NCI-H524 (cell line): ENCODE results near the gene KLHL36.
A peak's percentile ranks its signal among the peaks of the same experiment; 100 is the strongest.

Experiments used
- DNase-seq, 2 experiments: peaks; one replicate each; lab custom pipeline; 2025; lab: John Stamatoyannopoulos, UW

KLHL36 gene

DNA sequence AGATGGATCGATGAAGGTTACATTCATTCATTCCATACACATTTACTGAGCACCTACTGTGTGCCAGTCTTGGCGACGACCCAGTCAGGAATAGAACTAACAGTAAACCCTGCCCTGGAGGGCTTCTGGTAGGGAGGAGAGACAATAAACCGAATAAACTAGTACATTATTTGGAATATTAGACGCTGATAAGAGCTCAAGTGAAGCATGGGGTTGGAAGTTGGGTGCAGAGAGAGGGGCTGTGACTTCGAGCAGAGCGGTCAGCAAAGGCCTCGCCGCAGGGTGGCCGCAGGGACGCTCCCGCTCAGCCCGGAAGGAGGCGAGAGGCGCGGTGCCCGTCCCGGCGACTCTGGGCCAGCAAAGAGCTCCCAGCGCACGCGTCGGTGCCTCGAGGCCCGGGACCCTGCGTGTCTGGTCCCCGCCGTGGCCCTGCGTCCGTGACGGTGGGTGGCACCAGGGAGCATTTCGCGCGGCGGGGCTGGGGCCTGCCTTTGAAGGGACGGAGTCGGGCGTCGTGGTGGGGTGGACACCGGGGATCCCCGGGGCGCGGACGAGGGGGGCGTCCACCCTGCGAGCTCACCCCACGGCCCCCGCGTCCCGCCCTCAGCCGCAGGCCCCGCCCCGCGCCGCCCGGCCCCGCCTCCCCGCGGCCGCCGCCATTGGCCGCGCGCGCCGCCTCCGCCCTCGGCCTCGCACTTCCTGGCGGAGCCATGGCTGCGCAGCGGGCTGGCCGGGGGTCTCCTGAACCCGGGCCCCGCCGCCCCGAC lies at the start of gene KLHL36:
TSS of gene KLHL36 (plus strand) at position 684 of the 767 bp plus-strand sequence. CDS start 2,357 bp downstream, outside the sequence.
- DNase-seq = no peak

DNA sequence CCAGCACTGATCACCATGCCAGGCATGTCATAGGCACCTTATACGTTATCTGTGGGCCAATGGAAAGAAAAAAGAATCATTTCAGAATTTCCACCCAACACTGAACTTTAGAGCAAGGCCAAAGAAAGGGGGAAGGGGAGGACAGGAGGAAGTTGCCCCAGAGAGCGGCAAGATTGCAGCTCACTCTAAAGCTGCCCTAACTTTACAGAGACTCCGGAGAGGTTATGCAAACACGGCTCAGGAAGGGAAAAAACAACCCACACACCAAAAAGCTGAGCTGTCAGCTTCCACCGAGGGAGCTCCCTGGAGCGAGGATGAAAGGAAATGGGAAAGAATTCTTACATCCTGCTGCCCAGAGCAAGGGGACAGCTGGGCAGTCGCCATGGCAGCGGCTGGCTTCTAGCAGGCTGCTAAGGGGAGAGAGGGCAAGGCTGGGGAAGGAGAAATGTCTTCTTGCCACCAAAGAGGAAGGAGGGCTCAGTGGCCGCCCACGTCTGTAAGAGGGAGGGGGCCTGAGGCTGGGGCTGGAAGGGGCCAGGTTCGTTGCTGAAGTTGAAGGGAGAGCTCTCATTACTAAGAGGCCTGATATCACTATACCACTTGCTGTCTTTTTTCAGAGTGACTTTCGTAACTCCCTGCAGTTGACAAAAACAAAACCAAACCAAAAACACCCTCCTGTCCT lies 48.6 kb upstream of the KLHL36 start:
- peak; percentile 35 to 74 for DNase-seq

DNA sequence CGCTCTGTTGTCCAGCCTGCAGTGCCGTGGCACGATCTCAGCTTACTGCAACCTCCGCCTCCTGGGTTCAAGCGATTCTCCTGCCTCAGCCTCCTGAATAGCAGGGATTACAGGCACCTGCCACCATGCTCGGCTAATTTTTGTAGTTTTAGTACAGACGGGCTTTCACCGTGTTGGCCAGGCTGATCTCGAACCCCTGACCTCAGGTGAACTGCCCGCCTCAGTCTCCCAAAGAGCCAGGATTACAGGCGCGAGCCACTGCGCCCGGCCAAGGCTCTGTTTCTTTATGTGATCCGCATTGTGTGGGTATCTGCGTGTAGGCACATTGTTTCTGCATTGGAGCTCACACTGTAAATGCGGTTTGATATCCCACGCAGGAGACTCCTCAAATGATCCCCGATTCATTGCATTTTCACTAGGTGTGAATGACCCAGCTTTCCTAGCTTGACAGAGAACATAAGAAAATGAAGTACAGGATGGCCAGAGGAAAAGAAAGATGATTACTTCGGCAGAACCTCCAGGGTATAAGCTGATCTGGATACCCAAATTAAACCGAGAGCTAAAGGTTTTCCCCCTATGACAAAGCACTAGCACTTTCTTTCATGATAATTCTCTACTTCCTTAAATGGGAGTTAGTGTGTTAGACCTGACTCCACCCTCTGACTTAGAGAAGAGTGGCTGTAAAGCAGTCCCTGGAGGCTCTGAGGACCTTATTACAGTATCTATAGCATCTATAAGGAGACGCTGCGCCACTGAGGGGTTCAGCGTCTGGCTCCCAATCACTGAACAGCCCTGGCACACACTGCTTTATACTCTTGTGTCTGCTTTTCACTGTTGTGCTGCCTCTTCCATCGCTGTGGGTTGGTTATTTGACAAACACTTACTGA lies 47.7 kb upstream of the KLHL36 start:
- DNase-seq = peak in 1 of 2 experiments; percentile 36

DNA sequence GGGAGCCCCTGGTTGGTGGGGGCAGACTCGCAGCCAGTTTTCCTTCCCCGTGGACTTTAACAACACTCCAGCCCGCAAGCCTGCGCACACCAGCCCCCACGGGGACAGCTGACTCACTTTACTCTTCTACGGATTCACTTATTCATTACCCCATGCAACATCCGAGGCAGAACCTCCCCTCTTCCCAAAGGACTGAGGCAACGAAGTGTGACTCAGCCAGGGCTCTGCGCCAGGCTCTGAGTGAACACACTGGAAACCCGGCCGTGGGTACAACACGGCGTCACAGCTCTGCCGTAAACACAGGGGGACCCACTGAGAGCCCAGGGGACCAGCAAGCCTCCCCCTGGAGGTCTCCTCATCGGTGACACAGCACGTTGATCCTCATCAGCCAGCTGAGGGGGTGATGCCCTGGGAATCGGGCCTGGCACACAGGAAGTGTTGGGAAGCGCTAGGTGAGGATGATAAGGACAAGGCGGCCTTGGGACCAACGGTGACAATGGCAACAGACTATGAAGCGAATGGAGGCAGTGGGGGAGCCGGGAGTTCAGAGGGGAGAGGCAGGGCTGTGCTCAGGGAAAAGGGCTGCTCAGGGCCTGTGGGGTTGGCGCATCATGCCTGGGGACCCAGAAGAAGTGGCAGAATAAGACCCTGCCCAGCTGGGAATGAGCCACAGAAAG lies 45.0 kb upstream of the KLHL36 start:
- DNase-seq = no peak

DNA sequence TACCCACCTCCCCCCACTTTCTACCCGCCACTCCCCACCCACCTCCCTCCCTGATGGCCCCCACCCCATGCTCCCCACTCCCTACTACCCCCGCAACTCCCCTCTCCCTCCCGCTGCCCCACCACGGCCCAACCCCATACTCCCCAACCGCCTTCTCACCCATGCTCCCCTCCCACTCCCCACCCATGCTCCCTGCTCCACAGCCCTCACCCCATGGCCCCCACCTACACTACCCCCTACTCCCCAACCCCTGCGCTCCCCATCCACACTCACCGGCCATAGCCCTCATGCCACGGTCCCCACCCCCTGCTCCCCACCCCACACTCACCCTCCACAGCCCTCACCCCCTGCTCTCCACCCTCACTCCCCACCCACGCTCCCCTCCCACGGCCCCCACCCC lies 44.4 kb upstream of the KLHL36 start:
- DNase-seq = no peak

DNA sequence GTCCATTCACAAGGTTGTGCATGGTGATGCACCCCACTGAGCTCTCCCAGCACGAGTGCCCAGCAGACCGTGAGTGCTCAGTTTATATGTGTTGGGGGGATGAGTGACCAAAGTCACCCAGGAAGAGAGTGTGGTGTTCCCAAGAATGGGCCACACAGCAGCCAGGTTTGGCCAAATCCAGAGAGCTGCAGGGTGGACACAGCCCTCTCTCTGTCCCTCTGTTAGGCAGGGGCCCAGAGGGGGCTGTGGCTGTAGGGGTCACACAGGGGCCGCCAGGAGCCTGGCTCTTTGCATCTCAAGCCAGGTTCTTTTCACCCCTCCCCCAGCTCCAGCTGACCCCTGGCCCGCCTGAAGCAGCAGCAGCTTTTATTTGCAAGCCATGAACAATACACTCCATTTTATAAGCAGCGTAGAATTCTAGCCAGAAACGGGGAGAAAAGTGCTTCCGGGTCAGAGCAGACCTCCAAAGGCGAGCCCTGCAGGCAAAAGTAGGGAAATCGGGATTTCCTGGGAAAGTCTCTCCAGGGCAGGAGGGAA lies 43.8 kb upstream of the KLHL36 start:
- DNase-seq = no peak

DNA sequence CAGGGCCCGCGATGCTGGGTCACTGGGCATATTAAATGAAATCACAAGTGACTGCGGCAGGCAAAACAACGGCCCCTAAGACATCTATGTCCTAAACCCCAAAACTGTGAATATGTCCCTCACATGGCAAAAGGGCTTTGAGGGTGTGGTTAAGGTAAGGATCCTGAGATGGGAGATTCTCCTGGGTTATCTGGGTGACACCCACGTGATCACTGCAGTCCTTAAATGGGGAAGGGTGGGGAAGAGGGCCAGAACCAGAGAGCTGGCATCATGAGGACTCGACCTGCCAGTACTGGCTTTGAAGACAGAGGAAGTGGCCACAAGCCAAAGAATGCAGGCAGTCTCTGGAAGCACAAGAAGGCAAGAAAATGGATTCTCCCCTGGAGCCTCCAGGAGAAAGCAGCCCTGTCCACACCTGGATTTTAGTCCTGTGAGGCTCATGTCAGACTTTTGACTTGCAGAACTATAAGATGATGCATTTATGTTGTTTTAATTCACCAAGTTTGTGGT lies 42.9 kb upstream of the KLHL36 start:
- no peak for DNase-seq

DNA sequence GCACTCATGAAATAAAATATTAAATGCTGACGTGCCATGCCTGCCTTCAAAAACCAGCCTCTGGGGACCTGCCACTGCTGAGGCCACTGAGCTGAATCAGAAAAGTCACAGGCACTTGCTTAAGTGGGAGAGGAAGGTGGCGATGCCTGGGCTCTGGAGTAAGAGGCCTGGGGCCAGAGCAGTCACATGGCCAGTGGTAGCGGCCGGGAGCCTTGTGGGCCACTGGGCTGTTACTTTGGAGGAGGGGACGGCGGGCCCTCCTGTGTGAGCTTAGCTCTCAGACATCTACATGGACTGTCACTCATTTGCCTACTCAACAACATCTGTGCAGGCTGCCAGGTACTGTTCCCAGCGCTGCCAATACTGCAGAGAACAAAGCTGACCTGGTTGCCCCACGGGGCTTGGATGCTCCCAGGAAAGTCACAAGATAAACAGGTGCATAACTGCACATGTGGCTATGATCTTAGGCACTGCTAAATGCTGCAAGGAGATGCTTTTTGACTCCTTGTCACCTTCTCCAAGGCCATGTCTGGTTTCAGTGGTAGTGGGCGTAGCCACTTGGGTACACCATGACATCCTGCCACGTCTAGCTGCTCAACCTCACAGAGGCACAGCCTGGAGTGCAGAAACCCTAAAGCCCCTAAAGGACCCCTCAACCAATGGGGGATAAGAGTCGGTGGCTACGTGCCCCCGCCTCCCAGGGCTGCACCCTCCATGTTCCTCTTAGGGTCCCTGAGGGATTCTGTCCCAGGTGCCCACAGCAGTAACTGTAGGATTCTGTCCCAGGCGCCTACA lies 42.0 kb upstream of the KLHL36 start:
- DNase-seq = no peak

DNA sequence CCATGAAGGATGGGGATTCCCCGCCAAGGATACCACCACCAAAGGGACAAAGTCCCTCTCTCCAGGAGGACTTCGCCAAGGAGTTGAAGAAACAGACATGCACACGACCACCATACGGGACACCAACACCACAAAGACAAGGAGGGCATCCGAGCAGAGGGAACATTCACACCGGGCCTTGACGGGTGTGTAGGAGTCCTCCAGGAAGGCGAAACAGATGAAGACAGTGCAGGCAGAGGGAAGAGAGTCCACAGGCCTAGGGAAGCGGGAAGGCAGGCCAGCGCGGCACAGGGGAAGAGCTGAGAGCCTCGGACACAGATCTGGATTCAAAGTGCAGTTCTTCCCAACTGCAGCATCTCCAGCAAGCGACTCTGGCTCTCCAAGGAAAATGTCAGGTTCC lies 41.2 kb upstream of the KLHL36 start:
- no peak for DNase-seq

DNA sequence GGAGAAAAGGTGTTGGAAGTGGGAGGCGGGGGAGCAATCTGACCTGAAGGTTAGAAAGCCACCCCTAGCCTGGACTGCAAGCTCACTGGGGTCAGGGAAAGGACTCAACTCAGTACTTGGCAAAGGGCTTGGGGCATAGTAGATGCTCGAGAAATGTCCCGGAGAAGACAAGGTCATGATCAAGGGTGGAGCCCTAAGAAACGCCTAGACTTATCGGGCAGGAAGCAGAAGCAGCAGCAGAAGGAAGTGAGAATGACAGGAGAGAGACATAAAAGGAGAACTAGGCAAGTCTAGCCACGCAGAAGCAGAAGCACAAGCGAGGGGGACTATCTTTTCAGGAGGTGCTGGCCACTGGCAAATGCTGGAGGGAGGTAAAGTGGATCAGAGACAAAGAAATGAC lies 40.6 kb upstream of the KLHL36 start:
- no peak for DNase-seq

DNA sequence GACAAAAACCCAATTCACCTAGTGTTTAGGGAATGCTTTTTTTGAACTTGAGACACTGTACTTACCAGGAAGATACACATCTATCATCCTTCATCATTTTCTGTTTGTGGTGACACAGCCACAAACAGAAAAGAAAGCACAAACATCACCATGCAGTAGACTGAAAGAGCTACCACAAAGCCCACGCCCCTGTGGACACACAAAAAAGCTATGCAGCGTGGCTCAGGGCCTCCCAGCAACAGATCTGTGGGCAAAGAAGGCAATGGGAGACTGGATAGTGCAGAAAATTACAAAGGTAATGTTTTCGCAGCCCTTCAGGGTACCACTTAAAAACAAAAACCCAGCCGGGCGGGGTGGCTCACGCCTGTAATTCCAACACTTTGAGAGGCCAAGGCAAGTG lies 40.0 kb upstream of the KLHL36 start:
- no peak for DNase-seq

DNA sequence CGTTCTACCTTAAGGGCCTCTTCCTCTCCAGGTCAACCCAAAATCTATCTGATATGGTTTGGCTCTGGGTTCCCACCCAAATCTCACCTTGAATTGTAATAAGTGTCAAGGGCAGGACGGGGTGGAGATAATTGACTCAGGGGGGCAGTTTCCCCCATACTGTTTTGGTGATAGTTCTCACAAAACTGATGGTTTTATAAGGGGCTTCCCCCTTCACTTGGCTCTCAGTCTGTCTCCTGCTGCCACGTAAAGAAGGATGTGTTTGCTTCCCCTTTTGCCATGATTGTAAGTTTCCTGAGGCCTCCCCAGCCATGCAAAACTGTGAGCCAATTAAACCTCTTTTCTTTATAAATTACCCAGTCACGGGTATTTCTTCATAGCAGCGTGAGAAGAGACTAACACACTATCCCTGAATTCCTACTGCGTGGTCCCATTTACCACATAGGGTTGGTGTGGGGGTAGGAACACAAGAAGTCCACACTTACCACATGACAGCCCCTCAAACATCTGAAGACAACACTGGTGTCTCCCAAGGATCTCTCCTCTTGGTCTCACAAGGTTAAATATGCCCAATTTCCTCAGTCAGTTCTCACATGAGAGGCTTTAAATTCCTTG lies 38.6 kb upstream of the KLHL36 start:
- DNase-seq = no peak

DNA sequence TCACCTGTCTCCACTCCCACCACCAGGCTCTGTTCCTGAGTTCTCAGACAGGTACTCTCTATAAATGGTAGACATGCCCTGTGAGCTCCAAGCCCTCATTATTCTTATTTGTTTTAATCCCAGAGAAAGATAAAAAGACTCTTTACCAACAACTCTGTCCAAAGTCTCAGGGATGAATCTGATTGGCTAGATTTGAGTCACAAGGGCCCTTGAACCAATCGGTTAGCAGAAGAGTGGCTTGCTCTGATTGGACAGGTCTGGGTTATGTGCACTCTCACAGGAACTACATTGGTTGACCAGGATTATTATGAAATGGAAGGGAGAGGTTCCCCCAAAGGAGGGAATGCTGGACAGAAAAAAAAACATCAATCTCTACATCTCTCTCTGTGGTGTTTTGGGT lies 37.9 kb upstream of the KLHL36 start:
- DNase-seq = no peak

DNA sequence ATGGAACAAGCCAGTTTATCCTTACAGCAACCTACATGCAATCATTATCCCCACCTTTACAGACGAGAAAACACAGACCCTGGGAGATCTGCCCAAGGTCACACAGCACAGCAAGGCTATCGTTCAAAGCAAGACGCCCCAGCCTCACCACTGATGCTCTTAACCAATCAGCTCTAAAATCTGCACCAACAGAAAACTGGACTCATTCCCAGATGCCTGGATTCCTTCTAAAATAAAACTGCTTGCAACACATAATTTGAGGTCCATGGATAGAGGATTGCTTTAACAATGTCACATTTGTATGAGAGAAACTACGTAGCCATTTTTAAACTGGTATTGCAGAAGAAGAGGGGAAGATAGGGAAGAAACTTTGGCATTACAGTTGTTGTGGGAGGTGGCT lies 37.3 kb upstream of the KLHL36 start:
- no peak for DNase-seq

DNA sequence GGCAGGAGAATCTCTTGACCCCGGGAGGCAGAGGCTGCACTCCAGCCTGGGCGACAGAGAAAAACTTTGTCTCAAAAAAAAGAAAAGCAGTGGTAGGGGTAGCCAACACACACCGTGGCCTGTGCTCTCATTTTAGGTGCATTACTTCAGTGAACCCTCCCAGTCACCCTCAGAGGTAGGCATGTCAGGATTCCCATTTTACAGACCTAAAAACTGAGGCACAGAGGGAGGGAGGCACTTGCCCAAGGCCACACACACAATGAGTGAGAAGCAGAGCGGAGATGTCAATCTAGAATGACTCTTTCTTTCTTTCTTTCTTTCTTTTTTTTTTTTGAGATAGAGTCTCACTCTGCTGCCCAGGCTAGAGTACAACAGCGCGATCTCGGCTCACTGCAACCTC lies 35.6 kb upstream of the KLHL36 start:
- DNase-seq = no peak

DNA sequence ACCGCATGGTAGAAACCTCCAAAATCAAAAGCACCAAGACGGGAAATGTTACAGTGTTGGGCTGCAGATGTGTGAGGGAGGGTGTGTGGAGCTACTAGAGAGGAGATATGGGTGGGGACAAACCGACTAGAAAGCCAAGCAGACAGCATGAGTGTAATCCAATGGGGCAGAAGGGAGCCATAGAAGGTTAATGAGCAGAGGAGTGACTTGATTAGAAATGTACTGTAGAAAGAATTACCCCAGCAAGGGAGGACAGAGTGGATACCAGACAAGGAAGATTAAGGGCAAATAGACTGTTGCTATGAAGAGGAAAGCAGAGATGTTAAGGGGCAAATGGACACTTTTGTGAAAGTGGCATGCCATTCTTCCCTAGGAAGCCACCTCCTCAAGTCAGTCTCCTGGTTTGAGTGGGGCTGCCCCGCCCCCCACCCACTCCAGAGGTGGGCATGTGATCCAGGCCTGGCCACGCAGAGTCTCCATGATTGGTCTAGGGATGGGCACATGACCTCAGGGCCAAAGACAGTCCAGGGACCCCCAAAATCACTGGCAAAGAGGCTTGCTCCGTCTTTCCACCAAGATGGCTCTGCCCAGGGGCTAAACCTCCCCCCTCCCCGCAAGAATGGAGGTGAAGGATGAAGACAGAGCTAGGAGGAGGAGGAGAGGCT lies 34.8 kb upstream of the KLHL36 start:
- no peak for DNase-seq

DNA sequence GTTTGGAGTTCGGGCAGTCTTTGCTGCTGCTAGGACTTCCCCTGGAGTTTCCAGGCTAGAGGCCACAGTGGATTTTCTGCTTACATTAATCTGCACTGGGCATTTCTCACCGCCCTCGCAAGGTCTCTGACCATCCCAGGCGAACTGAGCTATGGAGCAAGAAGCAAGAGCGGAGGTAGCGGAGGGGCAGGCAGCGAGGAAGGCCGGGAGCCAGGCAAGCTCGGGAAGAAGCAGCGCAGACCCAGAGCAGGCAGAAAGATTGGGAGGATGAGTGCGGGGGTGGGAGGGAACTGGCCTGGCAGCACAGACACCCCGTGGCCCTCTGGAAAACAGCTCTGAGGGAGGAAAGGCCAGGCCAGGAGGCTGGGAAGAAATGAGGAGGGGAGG lies 34.2 kb upstream of the KLHL36 start:
- DNase-seq = no peak

DNA sequence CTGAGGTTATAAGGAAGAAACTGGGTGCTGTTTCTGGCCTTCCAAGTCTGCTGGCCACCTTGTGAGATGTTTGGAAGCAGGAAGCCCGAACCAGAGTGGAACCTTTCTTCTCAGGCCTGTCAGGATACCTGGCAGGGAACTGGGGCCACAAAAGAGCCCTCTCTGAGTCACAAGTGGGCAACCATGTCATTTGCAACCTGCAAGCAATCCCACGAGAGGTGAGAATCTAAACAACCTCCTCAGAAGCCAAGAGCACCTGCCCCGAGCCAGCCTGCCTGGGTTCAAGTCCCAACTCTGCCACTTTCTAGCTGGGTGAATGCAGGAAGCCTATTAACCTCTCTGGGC lies 33.7 kb upstream of the KLHL36 start:
- no peak for DNase-seq

DNA sequence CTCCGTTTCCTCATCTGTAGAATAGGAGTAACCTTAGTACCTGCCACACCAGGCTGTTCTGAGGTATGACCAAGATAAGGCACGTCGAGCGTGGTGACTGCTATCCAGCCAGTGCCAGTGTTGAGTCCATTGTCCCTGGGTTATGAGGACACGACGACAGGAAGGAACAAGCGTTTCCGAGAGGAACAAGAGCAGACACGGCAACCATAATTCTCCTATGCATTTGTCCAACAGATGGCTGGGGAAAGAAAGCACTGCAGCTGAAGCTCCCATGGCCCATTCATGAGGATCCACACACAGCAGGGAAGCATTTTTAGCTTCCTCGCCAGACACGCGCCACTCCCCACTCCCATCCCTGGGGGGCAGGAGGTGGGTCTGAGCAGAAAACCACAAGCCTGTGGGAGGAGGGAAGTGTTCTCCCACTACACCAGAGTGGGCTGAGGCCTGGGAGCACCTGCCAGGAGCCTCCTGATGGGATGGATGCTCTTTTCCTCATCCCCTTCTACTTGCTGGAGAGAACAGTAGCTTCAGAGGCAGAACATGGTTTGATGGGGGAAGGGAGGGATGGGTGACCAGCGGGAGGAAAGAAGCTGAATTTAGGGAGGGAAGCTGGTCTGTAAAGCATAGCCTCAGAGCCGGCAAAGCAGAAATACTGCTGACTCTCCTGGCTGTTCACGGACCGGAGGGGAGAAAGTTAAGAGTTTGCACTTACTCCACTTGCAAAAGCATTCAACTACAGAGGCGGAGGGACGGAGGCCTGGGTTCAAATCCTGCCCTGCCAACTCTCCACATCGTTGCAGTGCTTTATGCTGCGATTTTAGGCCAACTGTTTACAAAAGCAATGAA lies 33.1 kb upstream of the KLHL36 start:
- peak; percentile 21 to 70 for DNase-seq
